ENCODE results near the gene EYS.
"Not testable (repeated sequence)": the region's sequence is repeated elsewhere in the genome, so short reads cannot be mapped to it uniquely, and the experiment has no call there.

The EYS gene

DNA sequence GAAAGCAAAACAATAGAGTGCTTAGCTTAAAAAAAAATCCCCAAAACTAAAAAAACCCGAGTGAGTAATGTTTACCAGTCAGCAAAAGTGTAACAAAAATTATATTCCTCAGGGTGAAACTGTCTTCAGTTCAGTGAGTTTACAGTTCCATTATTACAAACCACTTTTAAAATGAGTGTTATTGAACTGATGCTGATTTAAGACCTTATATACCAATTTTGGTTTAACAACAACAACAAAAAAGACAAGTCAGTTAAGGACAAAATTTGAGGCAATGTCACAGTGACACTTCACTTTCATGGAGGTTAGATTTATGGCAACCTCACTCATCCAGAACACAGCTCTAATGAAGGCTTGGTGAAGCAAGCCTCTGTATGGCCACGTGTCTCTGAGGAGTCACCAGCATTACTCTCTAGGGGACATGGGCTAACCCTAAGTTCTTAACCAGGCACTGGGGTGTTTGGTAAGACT lies 1440.6 kb downstream of the EYS start:
- DNase-seq (ENCODE audit: extremely low read depth in 1 of 2, low read depth in 1 of 2) = no peak

DNA sequence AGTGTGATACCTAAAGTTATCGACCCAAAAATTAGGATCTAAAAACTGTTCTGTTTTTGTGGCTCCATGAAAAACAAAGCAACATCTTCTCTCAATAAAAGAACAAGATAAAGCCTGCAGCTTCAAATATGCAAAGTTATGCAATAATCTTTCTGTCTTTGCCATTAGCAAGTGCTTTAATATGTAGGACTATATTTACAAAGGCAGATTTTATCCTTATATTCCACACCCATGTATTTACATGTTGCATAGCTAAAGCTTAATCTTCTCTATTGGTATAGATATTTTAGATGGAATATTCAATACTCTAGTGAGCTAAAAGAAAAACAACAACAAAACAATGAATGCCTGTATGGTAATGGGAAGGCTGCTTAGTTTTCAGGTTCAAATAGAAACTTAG lies 1443.2 kb downstream of the EYS start:
- DNase-seq (ENCODE audit: extremely low read depth in 1 of 2, low read depth in 1 of 2) = no peak

DNA sequence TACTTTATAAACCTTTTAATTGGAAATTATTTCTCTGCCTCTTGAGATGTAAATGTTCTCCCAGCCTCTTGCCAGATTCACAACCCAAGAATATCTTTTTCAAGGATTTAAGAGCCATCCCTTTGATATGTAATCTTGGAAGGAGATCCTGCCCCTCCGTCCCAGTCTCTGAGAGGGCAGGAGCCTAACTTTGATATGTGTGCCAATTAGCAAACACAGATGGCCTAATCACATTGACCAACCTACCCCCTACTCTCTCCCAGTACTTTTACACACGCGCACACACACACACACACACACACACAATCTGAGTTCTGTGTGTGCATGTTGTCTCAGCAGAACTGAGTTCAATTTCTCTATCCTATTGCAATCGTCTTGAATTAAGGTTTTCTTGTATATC lies 1447.7 kb downstream of the EYS start:
- no peak for DNase-seq (ENCODE audit: extremely low read depth in 1 of 2, low read depth in 1 of 2)

DNA sequence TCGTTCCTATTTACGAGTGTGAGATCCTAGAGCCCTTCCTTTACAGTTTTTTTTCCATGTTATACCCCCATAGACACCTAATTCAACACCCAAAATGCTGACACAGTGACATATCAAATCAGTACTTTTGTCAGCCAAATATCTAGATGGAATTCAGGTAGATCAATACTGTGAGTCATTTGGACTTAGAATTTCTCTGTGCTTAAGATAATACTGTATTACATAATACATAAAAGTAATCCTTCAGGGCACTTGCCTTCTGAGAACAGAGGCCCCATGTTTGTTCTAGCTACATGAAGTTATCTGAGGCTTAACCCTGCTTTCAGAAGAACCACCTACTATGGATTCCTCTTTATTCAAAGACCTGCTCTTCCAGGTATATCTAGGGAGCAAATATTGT lies 1448.3 kb downstream of the EYS start:
- DNase-seq (ENCODE audit: extremely low read depth in 1 of 2, low read depth in 1 of 2) = no peak

DNA sequence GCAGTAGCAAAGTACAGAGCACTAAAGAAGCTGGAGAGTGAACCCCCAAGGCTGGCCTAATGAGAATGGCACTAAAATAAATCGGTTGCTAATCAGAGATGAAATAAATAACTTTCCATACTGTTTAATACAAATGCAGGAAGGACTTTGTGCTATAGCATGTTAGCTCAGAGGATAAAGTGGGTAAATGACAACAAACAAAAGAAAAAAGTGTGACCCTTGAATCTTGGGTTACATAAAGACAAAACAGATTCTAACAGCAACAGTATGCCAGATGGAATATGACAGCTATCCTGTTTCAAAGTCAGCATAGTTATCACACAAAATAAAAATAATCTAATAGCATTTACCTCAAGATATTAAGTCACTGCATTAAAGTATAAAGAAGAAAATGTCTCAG lies 1448.7 kb downstream of the EYS start:
- DNase-seq (ENCODE audit: extremely low read depth in 1 of 2, low read depth in 1 of 2) = no peak

DNA sequence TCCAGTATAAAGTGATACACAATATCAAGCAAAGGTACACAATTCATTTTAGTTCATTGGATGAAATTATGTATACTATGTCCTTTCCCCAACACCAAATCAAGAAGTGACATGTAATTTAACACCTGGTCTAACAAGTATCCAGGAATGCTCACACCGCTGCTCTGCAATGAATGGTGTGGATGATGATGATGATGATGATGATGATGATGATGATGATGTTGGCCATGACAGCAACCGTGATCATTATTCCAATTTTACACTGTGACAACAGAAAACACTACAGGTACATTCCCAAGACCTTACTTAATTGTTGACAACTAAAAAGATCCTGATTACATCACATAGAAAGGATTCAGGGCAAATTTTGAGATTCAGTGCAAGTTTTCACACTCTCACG lies 1449.4 kb downstream of the EYS start:
- no peak for DNase-seq (ENCODE audit: extremely low read depth in 1 of 2, low read depth in 1 of 2)

DNA sequence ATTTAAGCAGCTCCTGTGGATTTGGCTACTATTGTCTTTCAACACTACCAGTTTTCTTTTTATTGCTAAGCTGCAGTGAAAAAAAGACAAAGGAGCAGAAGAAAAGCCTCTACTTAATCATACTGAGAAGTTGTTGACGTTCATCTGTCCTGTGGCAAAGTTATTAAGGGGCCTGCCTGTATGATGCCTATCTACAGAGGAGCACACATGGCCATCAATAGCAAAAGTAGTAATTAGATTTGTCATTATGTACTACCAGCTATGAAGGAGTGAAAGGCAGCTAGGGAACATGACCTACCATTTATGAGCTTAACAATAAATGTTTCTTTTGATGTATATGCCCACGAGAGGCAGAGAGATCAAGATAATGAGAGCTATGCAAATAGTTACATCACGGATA lies 1450.5 kb downstream of the EYS start:
- DNase-seq (ENCODE audit: extremely low read depth in 1 of 2, low read depth in 1 of 2) = no peak

DNA sequence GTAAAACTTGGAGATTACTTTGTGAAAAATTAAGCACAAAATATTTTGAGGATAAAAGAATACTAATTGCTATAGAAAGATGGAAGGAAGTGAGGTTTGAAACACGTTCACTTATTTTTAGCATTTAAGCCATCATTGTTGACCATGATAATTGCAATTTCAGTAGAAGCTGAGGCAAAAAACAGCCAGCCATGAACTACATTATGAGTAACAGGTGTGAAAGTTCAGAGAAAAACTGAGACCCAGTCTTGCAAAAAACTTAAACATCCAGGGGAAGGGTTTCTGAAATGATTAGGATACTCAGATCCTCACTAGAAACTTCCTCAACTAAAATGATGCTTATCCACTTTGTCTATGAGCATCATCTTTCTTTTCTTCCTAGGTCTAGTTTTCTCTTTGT lies 1452.0 kb downstream of the EYS start:
- DNase-seq (ENCODE audit: extremely low read depth in 1 of 2, low read depth in 1 of 2) = no peak

DNA sequence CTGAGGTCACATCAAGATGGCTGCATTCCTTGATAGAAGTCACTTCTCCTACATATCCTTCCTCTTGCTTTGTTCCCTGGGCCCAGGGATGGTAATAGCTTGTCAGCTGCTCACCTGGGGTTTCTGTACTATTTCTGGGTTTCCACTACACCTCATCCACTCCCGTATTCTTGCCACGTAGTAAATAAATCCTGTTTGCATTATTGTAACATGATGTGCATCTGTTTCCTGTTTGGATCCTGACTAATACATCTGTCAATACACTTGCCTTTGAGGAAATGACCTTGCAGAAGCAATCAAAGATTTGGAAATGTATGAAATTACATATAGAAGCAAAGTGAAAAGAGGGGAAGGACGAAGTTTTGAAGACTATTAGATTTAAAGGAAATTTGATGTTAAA lies 1452.5 kb downstream of the EYS start:
- no peak for DNase-seq (ENCODE audit: extremely low read depth in 1 of 2, low read depth in 1 of 2)

DNA sequence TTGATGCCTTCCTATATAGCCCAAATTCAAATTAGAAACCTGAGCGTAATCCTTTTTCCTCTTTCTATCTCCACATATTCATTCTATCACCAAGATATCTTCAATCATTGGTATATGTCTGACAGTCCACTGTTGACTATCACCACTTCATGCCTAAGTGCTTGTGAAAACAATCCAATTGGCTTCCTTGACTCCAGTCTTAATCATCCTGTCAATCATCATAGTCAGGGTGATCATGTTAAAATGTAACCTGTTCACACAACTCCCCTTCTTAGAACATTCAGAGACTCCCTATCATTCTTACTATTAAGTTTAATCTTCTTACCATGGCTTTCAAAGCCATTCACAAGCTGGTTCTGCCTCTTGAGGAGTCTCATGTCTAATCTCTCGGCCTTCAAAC lies 1454.8 kb downstream of the EYS start:
- DNase-seq (ENCODE audit: extremely low read depth in 1 of 2, low read depth in 1 of 2) = no peak

DNA sequence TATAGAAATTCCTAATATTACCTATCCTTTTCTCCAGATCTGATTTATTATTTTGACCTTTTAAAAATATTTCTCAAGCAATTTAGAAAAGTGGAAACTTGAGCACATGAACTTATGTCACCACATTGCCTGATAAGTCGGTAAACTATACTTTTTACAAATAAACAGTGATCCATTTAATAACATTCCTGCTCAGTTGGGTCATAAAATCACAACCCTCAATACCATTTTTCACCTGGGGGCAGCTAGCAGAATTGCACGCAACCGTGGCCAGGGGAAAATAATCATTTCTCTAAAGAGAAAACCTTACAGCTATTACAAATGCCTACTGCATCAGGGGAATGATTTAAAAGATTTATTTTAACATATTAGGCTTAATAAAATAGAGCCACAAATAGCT lies 1456.9 kb downstream of the EYS start:
- DNase-seq (ENCODE audit: extremely low read depth in 1 of 2, low read depth in 1 of 2) = no peak

DNA sequence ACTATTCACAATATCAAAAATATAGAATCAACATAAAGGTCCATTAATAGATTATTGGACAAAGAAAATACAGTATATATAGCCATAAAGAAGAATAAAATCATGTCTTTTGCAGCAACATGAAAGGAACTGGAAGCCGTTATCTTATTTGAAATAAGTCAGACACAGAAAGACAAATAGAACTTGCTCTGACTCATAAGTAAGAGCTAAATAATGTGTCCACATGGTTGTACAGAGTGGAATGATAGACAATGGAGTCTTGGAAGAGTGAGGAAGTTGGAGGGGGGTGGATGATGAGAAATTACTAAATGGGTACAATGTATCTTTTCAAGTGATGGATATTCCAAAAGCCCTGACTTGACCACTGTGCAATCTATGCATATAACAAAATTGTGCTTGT lies 1457.9 kb downstream of the EYS start:
- no peak for DNase-seq (ENCODE audit: extremely low read depth in 1 of 2, low read depth in 1 of 2)

DNA sequence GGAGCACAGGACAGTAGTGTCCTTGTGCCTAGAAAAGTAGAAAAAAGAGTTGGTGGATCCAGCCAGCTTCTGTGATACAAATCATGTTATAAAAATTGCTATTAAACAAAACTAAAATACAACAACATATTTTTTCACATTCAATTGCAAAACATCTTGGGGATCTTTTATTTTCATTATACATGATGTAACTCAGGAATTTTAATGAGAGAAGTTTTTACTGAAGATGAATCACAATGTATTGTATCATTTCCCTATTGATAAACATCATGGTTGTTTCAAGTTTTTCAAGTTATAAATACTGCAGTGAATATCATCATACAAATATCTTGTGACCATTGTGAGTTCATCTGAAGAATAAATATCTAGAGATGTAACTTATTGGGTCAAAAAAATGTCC lies 1463.4 kb downstream of the EYS start:
- no peak for DNase-seq (ENCODE audit: extremely low read depth in 1 of 2, low read depth in 1 of 2)

DNA sequence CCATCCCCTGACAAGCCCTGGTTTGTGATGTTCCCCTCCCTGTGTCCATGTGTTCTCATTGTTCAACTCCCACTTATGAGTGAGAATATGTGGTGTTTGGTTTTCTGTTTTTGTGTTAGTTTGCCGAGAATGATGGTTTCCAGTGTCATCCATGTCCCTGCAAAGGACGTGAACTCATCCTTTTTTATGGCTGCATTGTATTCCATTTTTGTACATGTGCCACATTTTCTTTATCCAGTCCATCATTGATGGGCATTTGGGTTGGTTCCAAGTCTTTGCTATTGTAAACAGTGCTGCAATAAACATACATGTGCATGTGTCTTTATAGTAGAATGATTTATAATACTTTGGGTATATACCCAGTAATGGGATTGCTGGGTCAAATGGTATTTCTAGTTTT lies 1468.1 kb downstream of the EYS start:
- not testable (repeated sequence) for DNase-seq (ENCODE audit: extremely low read depth in 1 of 2, low read depth in 1 of 2)

DNA sequence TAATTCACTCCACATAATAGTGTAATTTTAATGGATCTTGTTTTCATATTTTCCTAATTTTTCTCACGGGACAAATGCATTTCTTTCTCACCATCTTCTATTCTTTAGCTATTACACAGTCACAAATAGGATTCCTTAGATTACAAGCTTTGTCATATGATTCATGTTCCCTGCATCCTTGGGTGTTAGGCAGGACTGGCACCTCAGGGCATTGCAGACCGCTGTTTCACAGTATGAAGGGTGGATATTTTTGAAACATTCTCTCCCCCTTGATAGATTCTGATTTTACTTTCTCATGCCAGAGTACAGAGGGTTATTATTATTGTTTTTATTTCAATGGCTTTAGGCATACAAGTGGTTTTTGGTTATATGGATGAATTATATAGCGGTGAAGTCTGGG lies 1469.0 kb downstream of the EYS start:
- DNase-seq (ENCODE audit: extremely low read depth in 1 of 2, low read depth in 1 of 2) = no peak

DNA sequence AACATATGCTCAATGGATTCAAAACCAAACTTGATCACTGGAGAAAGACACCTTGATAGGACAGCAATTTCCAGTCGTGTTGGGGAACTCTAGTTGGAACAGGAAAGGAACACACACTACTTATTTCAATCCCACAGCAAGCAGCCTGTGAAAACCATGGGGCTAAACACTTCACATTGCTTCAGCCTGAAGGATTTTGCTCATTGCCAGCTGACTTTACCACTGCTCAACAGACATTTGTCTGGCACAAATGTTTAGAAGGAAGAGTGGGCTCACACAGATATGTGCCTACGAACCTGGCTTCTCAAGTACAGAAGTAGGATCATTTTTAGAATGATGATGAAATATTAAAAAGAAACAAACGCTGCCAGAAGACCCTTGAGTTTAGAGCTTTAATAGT lies 1473.3 kb downstream of the EYS start:
- DNase-seq (ENCODE audit: extremely low read depth in 1 of 2, low read depth in 1 of 2) = no peak

DNA sequence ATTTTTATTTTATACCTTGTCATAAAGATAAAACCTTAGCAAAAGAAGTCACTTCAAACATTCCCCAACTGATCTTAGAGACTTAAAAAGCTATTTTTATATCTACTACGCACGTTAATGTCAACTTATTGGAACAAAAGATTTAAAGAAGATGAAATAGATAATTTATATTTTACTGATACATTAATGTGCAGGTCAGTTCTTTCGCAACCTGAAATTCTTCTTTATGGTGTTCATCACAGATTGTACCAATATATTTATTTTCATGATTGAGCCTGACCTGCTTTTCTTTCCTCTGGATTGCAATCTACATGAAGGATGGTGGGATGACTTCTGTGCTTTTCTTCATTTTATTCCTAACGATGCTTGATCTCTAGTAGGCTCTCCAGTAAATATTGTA lies 1475.1 kb downstream of the EYS start:
- DNase-seq (ENCODE audit: extremely low read depth in 1 of 2, low read depth in 1 of 2) = no peak

DNA sequence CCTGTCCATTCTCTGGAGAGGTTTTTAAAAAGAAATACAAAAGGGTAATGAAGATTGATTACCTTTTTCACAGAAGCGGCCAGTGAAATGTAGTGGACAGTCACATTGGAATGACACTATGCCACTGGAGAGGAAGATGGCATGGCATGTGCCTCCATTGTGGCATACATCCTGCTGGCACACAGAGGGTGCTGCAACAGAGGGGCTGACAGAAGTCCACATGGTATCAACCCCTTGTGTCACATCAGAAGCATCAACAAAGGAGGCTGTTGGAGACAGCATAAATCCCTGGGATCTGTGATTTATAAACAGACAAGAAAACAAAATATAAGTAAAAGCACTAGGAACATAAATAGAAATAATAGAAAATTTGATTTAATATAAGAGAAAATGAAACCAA lies 1476.5 kb downstream of the EYS start:
- DNase-seq (ENCODE audit: extremely low read depth in 1 of 2, low read depth in 1 of 2) = no peak

DNA sequence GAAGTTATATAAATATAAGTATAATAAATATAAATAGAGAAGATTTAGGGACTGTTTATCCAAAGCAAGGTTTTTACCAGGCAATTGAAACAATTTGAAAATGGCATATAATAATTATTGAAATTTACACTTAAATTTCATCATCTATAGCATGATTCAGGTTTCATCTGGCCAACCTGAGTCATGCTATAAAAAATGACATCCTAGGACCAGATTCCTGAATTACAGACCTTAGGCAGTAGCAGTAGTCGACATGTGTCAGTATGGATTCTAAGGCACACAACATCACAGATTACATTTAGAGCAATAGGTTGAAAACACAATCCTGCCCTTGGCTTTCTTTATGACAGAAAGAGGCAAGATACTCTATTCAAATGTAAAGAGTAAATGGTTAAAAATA lies 1479.2 kb downstream of the EYS start:
- DNase-seq (ENCODE audit: extremely low read depth in 1 of 2, low read depth in 1 of 2) = no peak

DNA sequence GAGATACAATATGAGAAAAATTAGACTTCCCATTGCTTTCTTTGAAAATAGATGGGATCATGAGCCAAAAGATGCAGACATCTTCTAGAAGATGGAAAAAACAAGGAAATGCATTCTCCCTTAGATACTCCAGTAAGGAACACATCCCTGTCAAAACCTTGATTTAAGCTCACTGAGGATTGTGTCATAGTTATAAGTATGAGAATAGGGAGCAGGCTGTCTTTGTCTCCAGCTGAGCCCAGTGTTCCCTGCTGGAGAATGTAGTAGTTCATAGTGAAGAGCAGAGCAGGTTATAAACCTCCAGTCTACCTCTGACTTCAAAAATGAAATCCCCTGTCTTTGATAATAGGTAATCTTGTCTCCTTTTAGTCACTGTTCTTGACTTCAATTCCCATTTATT lies 1481.5 kb downstream of the EYS start:
- no peak for DNase-seq (ENCODE audit: extremely low read depth in 1 of 2, low read depth in 1 of 2)

DNA sequence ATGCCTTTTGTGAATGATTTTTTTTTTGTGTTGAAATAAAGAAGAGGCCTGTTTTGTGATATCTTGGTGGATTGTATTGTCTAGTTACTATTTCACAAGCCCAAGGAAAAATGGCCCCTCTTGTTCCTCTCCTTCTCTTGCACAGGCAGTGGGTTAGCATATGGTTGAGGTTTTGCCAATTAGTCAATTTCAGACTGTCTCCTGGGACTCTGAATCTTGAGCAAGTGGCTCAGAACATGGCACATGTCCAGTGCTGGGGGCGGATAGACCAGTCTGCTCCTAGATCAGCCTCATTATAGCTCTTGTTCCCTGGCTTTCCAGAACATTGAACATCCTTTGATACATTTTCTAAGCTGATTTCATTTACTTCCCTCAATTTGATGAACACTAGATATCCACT lies 1482.2 kb downstream of the EYS start:
- DNase-seq (ENCODE audit: extremely low read depth in 1 of 2, low read depth in 1 of 2) = no peak

DNA sequence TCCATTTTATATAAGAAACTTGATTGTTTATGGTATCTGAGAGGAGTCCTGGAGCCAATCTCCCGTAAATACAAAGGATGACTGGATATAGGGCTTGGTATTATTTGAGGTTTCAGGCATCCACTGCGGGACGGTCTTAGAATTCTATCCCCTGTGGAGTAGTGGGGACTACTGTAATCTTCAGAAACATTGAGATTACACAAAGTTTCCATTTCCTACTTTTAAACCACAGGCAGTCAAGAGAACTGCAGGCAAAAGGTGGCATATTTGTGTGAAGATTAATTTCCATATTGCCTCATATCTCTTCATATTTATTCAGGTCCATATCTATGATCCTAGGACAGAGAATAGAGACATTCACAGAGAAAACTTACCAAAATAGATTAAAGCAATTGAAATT lies 1485.2 kb downstream of the EYS start:
- no peak for DNase-seq (ENCODE audit: extremely low read depth in 1 of 2, low read depth in 1 of 2)

DNA sequence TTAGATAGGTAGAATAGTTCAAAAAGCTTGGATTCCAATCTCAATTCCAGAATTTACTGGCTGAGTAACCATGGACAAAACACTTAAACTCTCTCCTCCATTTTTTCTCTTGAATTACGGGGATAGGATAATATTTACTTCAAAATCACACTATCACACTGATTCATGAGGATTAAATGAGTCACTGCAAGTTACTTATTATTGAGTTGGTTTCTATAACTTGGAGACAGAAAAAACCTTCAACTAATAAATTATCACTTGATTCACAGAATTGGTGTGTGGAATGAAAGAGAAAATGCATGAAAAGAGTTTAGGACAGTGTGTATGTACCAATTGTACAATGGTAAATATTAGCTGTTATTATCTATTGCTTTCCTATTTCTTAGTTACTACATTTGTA lies 1486.2 kb downstream of the EYS start:
- no peak for DNase-seq (ENCODE audit: extremely low read depth in 1 of 2, low read depth in 1 of 2)
